Mesothelial cell of epicardium (in vitro differentiated cells): ENCODE measurements around the gene LHFPL6. TPM values are rescaled to one million over a fixed set of nuclear protein-coding genes. Genes with fewer than 3 reads are reported as not detected.

Experiments
- DNase-seq, 2 experiments: peaks; one replicate each; pipeline ENCODE4 v3.0.0; 2021; ENCODE audit warnings: low spot score in 2 of 2; ENCODE audit not compliant: unreplicated experiment in 2 of 2
- H3K27ac Mint-ChIP-seq: 2 replicates; pipeline ENCODE4 v1.8.0; 2021; ENCODE audit warnings: mixed read lengths
- H3K27me3 Mint-ChIP-seq: 2 replicates; pipeline ENCODE4 v1.8.0; 2021; ENCODE audit warnings: low read depth, mixed read lengths
- H3K36me3 Mint-ChIP-seq: 2 replicates; pipeline ENCODE4 v1.8.0; 2021; ENCODE audit warnings: mixed read lengths
- H3K4me1 Mint-ChIP-seq: 2 replicates; pipeline ENCODE4 v1.8.0; 2021; ENCODE audit warnings: mixed read lengths
- H3K4me3 Mint-ChIP-seq: 2 replicates; pipeline ENCODE4 v1.8.0; 2021; ENCODE audit warnings: mild to moderate bottlenecking, moderate library complexity, mixed read lengths
- H3K9me3 Mint-ChIP-seq: 2 replicates; pipeline ENCODE4 v1.8.0; 2021; ENCODE audit warnings: mixed read lengths
- CTCF ChIP-seq: fragments of 200-600 bp; sonication (generic); IDR thresholded peaks from one replicate; pipeline ENCODE4 v1.5.0; 2021; ENCODE audit warnings: antibody characterized with exemption; ENCODE audit not compliant: unreplicated experiment
- total RNA-seq: library from RNA; stranded (reverse); gene quantifications from 3 replicates; pipeline ENCODE4 v1.2.1, GENCODE V29; 2021

Gene LHFPL6
- total RNA-seq, 1 donor from 2014 or later = 18.2 TPM

- no peak for TF ChIP-seq CTCF
- H3K4me1 Mint-ChIP-seq = peaks cover 29% of the 10 kb centered on the region
- H3K27ac Mint-ChIP-seq = no peak overlapping the region
- no peak for DNase-seq
- no peaks in the 10 kb centered on the region for H3K9me3 Mint-ChIP-seq
- no peaks in the 10 kb centered on the region for H3K27me3 Mint-ChIP-seq
- no peaks in the 10 kb centered on the region for H3K36me3 Mint-ChIP-seq
- no peak overlapping the region for H3K4me3 Mint-ChIP-seq
These were observed 97.8 kb downstream of the LHFPL6 start for GRCh38 chr13:39505151-39505550.

- Mint-ChIP-seq H3K36me3 (no peaks in the 10 kb centered on the region), H3K27ac (no peak overlapping the region), H3K9me3 (no peaks in the 10 kb centered on the region), H3K4me3 (no peak overlapping the region), H3K4me1 (peaks cover 27% of the 10 kb centered on the region), H3K27me3 (no peaks in the 10 kb centered on the region)
- TF ChIP-seq CTCF = no peak
- no peak for DNase-seq
These were observed 99.9 kb downstream of the LHFPL6 start for GRCh38 chr13:39503048-39503447.

GRCh38 chr13:39501702-39502324, 101.2 kb downstream of the LHFPL6 start:
- Mint-ChIP-seq H3K4me3 (no peak overlapping the region), H3K27me3 (no peaks in the 10 kb centered on the region), H3K36me3 (no peaks in the 10 kb centered on the region), H3K9me3 (no peaks in the 10 kb centered on the region), H3K27ac (no peak overlapping the region), H3K4me1 (peaks cover 22% of the 10 kb centered on the region)
- DNase-seq = no peak
- no peak for TF ChIP-seq CTCF

GRCh38 chr13:39499604-39500003, 103.4 kb downstream of the LHFPL6 start:
- Mint-ChIP-seq H3K4me1 (peaks cover 7% of the 10 kb centered on the region), H3K27ac (no peak overlapping the region), H3K4me3 (no peak overlapping the region), H3K36me3 (no peaks in the 10 kb centered on the region), H3K27me3 (no peaks in the 10 kb centered on the region), H3K9me3 (no peaks in the 10 kb centered on the region)
- DNase-seq = no peak
- TF ChIP-seq CTCF = no peak

- no peak for TF ChIP-seq CTCF
- Mint-ChIP-seq H3K27ac (no peak overlapping the region), H3K9me3 (no peaks in the 10 kb centered on the region), H3K27me3 (no peaks in the 10 kb centered on the region), H3K4me3 (no peak overlapping the region), H3K4me1 (peaks cover 7% of the 10 kb centered on the region), H3K36me3 (no peaks in the 10 kb centered on the region)
- DNase-seq = no peak
These were observed 104.4 kb downstream of the LHFPL6 start for GRCh38 chr13:39498471-39499114.

GRCh38 chr13:39496506-39496905, 106.5 kb downstream of the LHFPL6 start:
- DNase-seq = no peak
- Mint-ChIP-seq H3K9me3 (no peaks in the 10 kb centered on the region), H3K27ac (no peak overlapping the region), H3K36me3 (no peaks in the 10 kb centered on the region), H3K4me1 (peaks cover 1% of the 10 kb centered on the region), H3K27me3 (no peaks in the 10 kb centered on the region), H3K4me3 (no peak overlapping the region)
- TF ChIP-seq CTCF = no peak
